Heart right ventricle (tissue), 16 donors: Measurements from ENCODE around the gene PCNX3. TPM values are rescaled to one million over a fixed set of nuclear protein-coding genes. Genes with fewer than 3 reads are reported as not detected.

Experiments used
- ATAC-seq, 8 donors: fragments of 200-7000 bp; cut with Tn5 transposase; one replicate each; pipeline ENCODE4 v1.9.1; 2020; ENCODE audit warnings: mild to moderate bottlenecking in 8 of 8, moderate library complexity in 8 of 8, moderate number of reproducible peaks in 1 of 8
- DNase-seq, 2 donors: peaks; one replicate each; pipeline ENCODE4 v3.0.0-alpha.2; 2020
- H3K27ac ChIP-seq, 10 donors: fragments of 200-600 bp; sonication (generic) in 2 of 10; one replicate each; pipeline versions ENCODE4 v1.5.0 to v1.8.0; 2020 to 2022; ENCODE audit warnings: mild to moderate bottlenecking in 3 of 10
- H3K27me3 ChIP-seq, 7 donors: fragments of 200-600 bp; one replicate each; pipeline ENCODE4 v1.8.0; 2021 to 2022; ENCODE audit warnings: mild to moderate bottlenecking in 2 of 7
- H3K36me3 ChIP-seq, 9 donors: fragments of 200-600 bp; sonication (generic) in 1 of 9; one replicate each; pipeline versions ENCODE4 v1.5.0 to v1.8.0; 2020 to 2022; ENCODE audit warnings: mild to moderate bottlenecking in 2 of 9
- H3K4me1 ChIP-seq, 9 donors: fragments of 200-600 bp; sonication (generic) in 1 of 9; one replicate each; pipeline versions ENCODE4 v1.5.0 to v1.8.0; 2020 to 2022; ENCODE audit warnings: mild to moderate bottlenecking in 4 of 9
- H3K4me3 ChIP-seq, 10 donors: fragments of 200-600 bp; sonication (generic) in 2 of 10; one replicate each; pipeline versions ENCODE4 v1.5.0 to v1.8.0; 2020 to 2022; ENCODE audit warnings: mild to moderate bottlenecking in 7 of 10, moderate library complexity in 2 of 10
- H3K9me3 ChIP-seq, 11 donors: fragments of 200-600 bp in 10 of 11; sonication (generic) in 2 of 11; one replicate each; pipeline versions ENCODE4 v1.5.0 to v1.8.0; 2013 to 2022; ENCODE audit warnings: mild to moderate bottlenecking in 2 of 11, control low read depth in 1 of 11, moderate library complexity in 1 of 11
- CTCF ChIP-seq, 9 donors: fragments of 200-600 bp; sonication (generic) in 2 of 9; IDR thresholded peaks; one replicate each; pipeline versions ENCODE4 v1.5.0 to v1.8.0; 2021 to 2022; ENCODE audit warnings: antibody characterized with exemption in 9 of 9, mild to moderate bottlenecking in 5 of 9, moderate library complexity in 1 of 9
- WGBS, 2 donors: extraction: QIAGEN DNeasy Blood & Tissue Kit; methylation state at CpG; one replicate each; pipeline ENCODE4 v1.1.7; 2013; ENCODE audit warnings: inconsistent platforms in 1 of 2; 5-methylcytosine and 5-hydroxymethylcytosine counted together
- intact Hi-C, 10 donors: fragments of 100-400 bp; cut with DNase I; formaldehyde crosslinking; loops; one replicate each; pipeline versions ENCODE4 v1.11.1 to v1.14.2; 2022
- polyA plus RNA-seq, 2 donors: library from polyadenylated mRNA; stranded (reverse); fragments of 200-250 nt; gene quantifications; one replicate each; pipeline ENCODE4 v1.2.3, GENCODE V29; 2013
- total RNA-seq, 10 donors: library from RNA; stranded (reverse); fragmentation: NEBNext Ultra II Directional in 3 of 10; extraction: Animal tissue kit (Norgen Biotek cat#: 25700) in 3 of 10; gene quantifications; one replicate each; pipeline versions ENCODE4 v1.2.1 to v1.2.4, GENCODE V29; 2021 to 2023
- donor health status: Arrhythmogenic right ventricular cardiomyopathy.
- donor health status: ischemic (EF 13 %, LVEDD 7.1; RV severe dilation, severe dysfunction).
- donor health status: healthy with polysubstance abuse.
- donor health status: DM: no; HTN: yes; CAD: no.
- donor health status: DM: no; HTN: no; CAD: no.
- donor health status: ischemic (EF 25% LVEDD 6.9; RV normal size, moderate dysfunction).
- donor health status: ischemic (EF 25% LVEDD 5.7; RV mildly dilated, moderate dysfunction).
- donor health status: healthy.
- donor health status: DM: yes; HTN: yes; CAD: no.
- donor health status: Ischemic cardiomyopathy.
- donor health status: ischemic (EF 35%, LVEDD 5.7; RV mildly dilated, moderate dysfunction).
- donor health status: nonischemic (EF 11% LVEDD 7.7; RV severe dilation, severe dysfunction).
- donor health status: DM: yes; HTN: yes; CAD: no.
- donor health status: PGD.
- donor health status: ischemic (EF 29% LVEDD 5.4; RV normal size, mild dysfunction).
- donor health status: nonischemic (EF 23%, LVEDD 6.1; RV moderate dilation, normal function).

PCNX3 gene
- total and polyA plus RNA-seq, 12 donors: 9.4 to 16.9 (median 11.7) TPM

GRCh38 chr11:65654375-65655349 is 39.1 kb downstream of the PCNX3 start:
- 82% methylated on average over 14 of the region's 14 CpGs for WGBS, 2 donors
- no peak for TF ChIP-seq CTCF (IDR thresholded peaks at IDR 0.05)
- ATAC-seq (no peak), DNase-seq (peak in 1 of 2 donors; percentile 6)
- intact Hi-C loops: loop anchor here in 1 of 10 donors (5.0 kb wide), 1 partner anchor 77 kb away; the partner anchor contains the start of gene EHBP1L1
- no peaks in the 10 kb centered on the region for H3K9me3 ChIP-seq
- H3K27ac ChIP-seq: peak overlapping the region in 8 of 10 donors; percentile 91 to 99 (median 96)
- H3K4me3 ChIP-seq: no peak overlapping the region
- H3K27me3 ChIP-seq: no peaks in the 10 kb centered on the region
- H3K36me3 ChIP-seq: peaks cover 2 to 82% (median 64%) of the 10 kb centered on the region in 9 donors
- H3K4me1 ChIP-seq: peaks cover 23 to 57% (median 42%) of the 10 kb centered on the region in 9 donors

GRCh38 chr11:65655570-65656332 is 40.2 kb downstream of the PCNX3 start:
- peaks cover 3 to 82% (median 69%) of the 10 kb centered on the region in 9 donors for H3K36me3 ChIP-seq
- no peaks in the 10 kb centered on the region for H3K9me3 ChIP-seq
- no peaks in the 10 kb centered on the region for H3K27me3 ChIP-seq
- H3K4me1 ChIP-seq: peaks cover 23 to 58% (median 48%) of the 10 kb centered on the region in 9 donors
- DNase-seq (no peak), ATAC-seq (no peak)
- peak overlapping the region in 3 of 10 donors; percentile 91 to 97 (median 95) for H3K27ac ChIP-seq
- TF ChIP-seq CTCF (IDR thresholded peaks at IDR 0.05): no peak
- intact Hi-C loops: loop anchor here in 1 of 10 donors (5.0 kb wide), 1 partner anchor 78 kb away; the partner anchor contains the start of gene EHBP1L1
- H3K4me3 ChIP-seq: no peak overlapping the region
- WGBS, 2 donors: 85 to 86% methylated on average over 16 of the region's 16 CpGs

- H3K4me1 ChIP-seq: peaks cover 20 to 57% (median 47%) of the 10 kb centered on the region in 9 donors
- intact Hi-C loops: loop anchor here in 2 of 10 donors (1.0 to 5.0 kb wide), 2 partner anchors 36 to 80 kb away; partner anchors contain the start of gene EHBP1L1 (in 1 of the 2)
- DNase-seq (no peak), ATAC-seq (no peak)
- peak overlapping the region in 1 of 10 donors; percentile 27 for H3K27ac ChIP-seq
- no peaks in the 10 kb centered on the region for H3K27me3 ChIP-seq
- 85 to 86% methylated on average over 7 of the region's 7 CpGs for WGBS, 2 donors
- peaks cover 3 to 85% (median 73%) of the 10 kb centered on the region in 9 donors for H3K36me3 ChIP-seq
- no peaks in the 10 kb centered on the region for H3K9me3 ChIP-seq
- H3K4me3 ChIP-seq: no peak overlapping the region
- no peak for TF ChIP-seq CTCF (IDR thresholded peaks at IDR 0.05)
These were observed 41.9 kb downstream of the PCNX3 start for GRCh38 chr11:65657426-65657825.
